Measurements from ENCODE around the gene TTC9C.
A peak's percentile ranks its signal among the peaks of the same experiment; 100 is the strongest.

Gene TTC9C

GRCh38 chr11:62712276-62712812 is 15.9 kb upstream of the TTC9C start:
- no peaks in the 10 kb centered on the region for H3K27me3 ChIP-seq
- intact Hi-C loops (cut with DNase I; ENCODE audit: low total_unique reads): no loop called here
- H3K36me3 ChIP-seq: peaks cover 55 to 68% (median 67%) of the 10 kb centered on the region in 3 donors
- H3K4me1 ChIP-seq: peaks cover 0 to 24% (median 19%) of the 10 kb centered on the region in 4 donors
- no peaks in the 10 kb centered on the region for H3K9me3 ChIP-seq
- TF ChIP-seq CTCF (IDR thresholded peaks at IDR 0.05): no peak
- no peak overlapping the region for H3K4me3 ChIP-seq
- H3K27ac ChIP-seq: no peak overlapping the region
- peak in 1 of 2 donors; percentile 29 for DNase-seq

- no peaks in the 10 kb centered on the region for H3K27me3 ChIP-seq
- peaks cover 61 to 73% (median 72%) of the 10 kb centered on the region in 3 donors for H3K36me3 ChIP-seq
- no peak for DNase-seq
- H3K4me1 ChIP-seq: peaks cover 0 to 23% (median 19%) of the 10 kb centered on the region in 4 donors
- no peak for TF ChIP-seq CTCF (IDR thresholded peaks at IDR 0.05)
- no peak overlapping the region for H3K27ac ChIP-seq
- intact Hi-C loops (cut with DNase I; ENCODE audit: low total_unique reads): no loop called here
- H3K4me3 ChIP-seq: no peak overlapping the region
- no peaks in the 10 kb centered on the region for H3K9me3 ChIP-seq
Observed at GRCh38 chr11:62712861-62713260, 15.4 kb upstream of the TTC9C start.

- intact Hi-C loops (cut with DNase I; ENCODE audit: low total_unique reads): no loop called here
- no peaks in the 10 kb centered on the region for H3K27me3 ChIP-seq
- TF ChIP-seq CTCF (IDR thresholded peaks at IDR 0.05): no peak
- H3K4me3 ChIP-seq: no peak overlapping the region
- H3K4me1 ChIP-seq: peaks cover 0 to 18% (median 15%) of the 10 kb centered on the region in 4 donors
- peak in 1 of 2 donors; percentile 54 for DNase-seq
- no peak overlapping the region for H3K27ac ChIP-seq
- H3K36me3 ChIP-seq: peaks cover 65 to 78% (median 77%) of the 10 kb centered on the region in 3 donors
- no peaks in the 10 kb centered on the region for H3K9me3 ChIP-seq
Observed at GRCh38 chr11:62713343-62713742, 14.9 kb upstream of the TTC9C start.

GRCh38 chr11:62715150-62716130 is 12.8 kb upstream of the TTC9C start:
- intact Hi-C loops (cut with DNase I; ENCODE audit: low total_unique reads): no loop called here
- H3K27me3 ChIP-seq: no peaks in the 10 kb centered on the region
- H3K27ac ChIP-seq: no peak overlapping the region
- peaks cover 86 to 99% (median 95%) of the 10 kb centered on the region in 3 donors for H3K36me3 ChIP-seq
- no peak overlapping the region for H3K4me3 ChIP-seq
- peaks cover 0 to 3% (median 1%) of the 10 kb centered on the region in 4 donors for H3K4me1 ChIP-seq
- peak in 1 of 2 donors; percentile 60 for DNase-seq
- TF ChIP-seq CTCF (IDR thresholded peaks at IDR 0.05): no peak
- H3K9me3 ChIP-seq: no peaks in the 10 kb centered on the region

- Histone ChIP-seq H3K36me3 (peaks cover 85 to 100% (median 95%) of the 10 kb centered on the region in 3 donors), H3K27ac (no peak overlapping the region), H3K4me3 (no peak overlapping the region), H3K27me3 (no peaks in the 10 kb centered on the region), H3K9me3 (no peaks in the 10 kb centered on the region), H3K4me1 (peaks cover 0 to 2% (median 0%) of the 10 kb centered on the region in 4 donors)
- TF ChIP-seq CTCF (IDR thresholded peaks at IDR 0.05): no peak
- intact Hi-C loops (cut with DNase I; ENCODE audit: low total_unique reads): no loop called here
- no peak for DNase-seq
Observed at GRCh38 chr11:62716206-62716605, 12.1 kb upstream of the TTC9C start.
